SK-N-SH treated with all-trans-retinoic acid at 6 μM for 48 hours (cell line): ENCODE measurements around the gene AEBP1.

Experiments
- ARNTL ChIP-seq: fragments of 450-650 bp; formaldehyde crosslinking; IDR thresholded peaks from 2 replicates; pipeline ENCODE4 v1.5.0; 2020; ENCODE audit warnings: low read depth, mild to moderate bottlenecking, moderate library complexity, borderline replicate concordance
- BACH2 ChIP-seq: fragments of 250-450 bp; sonication (Bioruptor Pico); IDR thresholded peaks from 2 replicates; pipeline ENCODE4 v1.9.0; 2021; ENCODE audit warnings: mild to moderate bottlenecking, borderline replicate concordance
- ESRRG ChIP-seq: fragments of 250-450 bp; sonication (Bioruptor Pico); IDR thresholded peaks from 2 replicates; pipeline ENCODE4 v1.6.1; 2021; ENCODE audit warnings: mild to moderate bottlenecking
- ISL1 ChIP-seq: fragments of 250-450 bp; sonication (Bioruptor Pico); IDR thresholded peaks from 2 replicates; pipeline ENCODE4 v2.1.2; 2022; ENCODE audit warnings: mild to moderate bottlenecking, moderate library complexity
- OSR1 ChIP-seq: fragments of 250-450 bp; sonication (Bioruptor Pico); IDR thresholded peaks from 2 replicates; pipeline ENCODE4 v1.8.0; 2022; ENCODE audit warnings: moderate library complexity, mild to moderate bottlenecking, inconsistent platforms
- PATZ1 ChIP-seq: fragments of 250-450 bp; sonication (Bioruptor Pico); IDR thresholded peaks from 2 replicates; pipeline ENCODE4 v1.8.0; 2020; ENCODE audit warnings: mild to moderate bottlenecking, moderate library complexity, borderline replicate concordance
- RARB ChIP-seq: fragments of 250-450 bp; sonication (Bioruptor Pico); IDR thresholded peaks from 2 replicates; pipeline ENCODE4 v1.8.0; 2021; ENCODE audit warnings: mild to moderate bottlenecking, moderate library complexity
- SNAI2 ChIP-seq: fragments of 250-450 bp; sonication (Bioruptor Pico); IDR thresholded peaks from 2 replicates; pipeline ENCODE4 v1.5.0; 2020; ENCODE audit warnings: mild to moderate bottlenecking, moderate library complexity
- ZC3H10 ChIP-seq: fragments of 250-450 bp; sonication (Bioruptor Pico); IDR thresholded peaks from 2 replicates; pipeline ENCODE4 v1.5.1; 2021; ENCODE audit warnings: mild to moderate bottlenecking, moderate library complexity
- ZFP30 ChIP-seq: fragments of 450-650 bp; formaldehyde crosslinking; IDR thresholded peaks from 2 replicates; pipeline ENCODE4 v1.5.0; 2022; ENCODE audit warnings: mild to moderate bottlenecking, moderate library complexity
- ZNF8 ChIP-seq: fragments of 450-650 bp; formaldehyde crosslinking; IDR thresholded peaks from 2 replicates; pipeline ENCODE4 v1.5.0; 2020; ENCODE audit warnings: mild to moderate bottlenecking, moderate library complexity

GRCh38 chr7:44150966-44151941 lies 47.1 kb downstream of the AEBP1 start:
- no peak for TF ChIP-seq PATZ1 (CRISPR knock-in tag)
- no peak for TF ChIP-seq ISL1 (CRISPR knock-in tag)
- TF ChIP-seq RARB (CRISPR knock-in tag): no peak
- no peak for TF ChIP-seq ZC3H10 (CRISPR knock-in tag)
- no peak for TF ChIP-seq SNAI2 (CRISPR knock-in tag)
- no peak for TF ChIP-seq ZFP30 (CRISPR knock-in tag)
- no peak for TF ChIP-seq ZNF8 (CRISPR knock-in tag)
- TF ChIP-seq ARNTL (CRISPR knock-in tag): no peak
- no peak for TF ChIP-seq ESRRG (CRISPR knock-in tag)
- TF ChIP-seq OSR1 (CRISPR knock-in tag): no peak
- TF ChIP-seq BACH2 (CRISPR knock-in tag): no peak
